ENCODE measurements around the gene NAA35.

The NAA35 gene

GRCh38 chr9:85994191-85994590 lies 53.2 kb downstream of the NAA35 start:
- H3K4me3 Mint-ChIP-seq, result no peak overlapping the region

GRCh38 chr9:85995097-85995496 lies 54.2 kb downstream of the NAA35 start:
- peaks cover 84% of the 10 kb centered on the region for H3K36me3 Mint-ChIP-seq (ENCODE audit: low read depth)
- H3K27ac Mint-ChIP-seq, result no peak overlapping the region
- H3K9me3 Mint-ChIP-seq, result peaks cover 6% of the 10 kb centered on the region
- H3K4me1 Mint-ChIP-seq, result no peaks in the 10 kb centered on the region
- no peak for TF ChIP-seq CTCF (IDR thresholded peaks at IDR 0.05)
- H3K27me3 Mint-ChIP-seq (ENCODE audit: low read depth, poor library complexity), result peaks cover 3% of the 10 kb centered on the region
- no peak for DNase-seq
- H3K4me3 Mint-ChIP-seq, result no peak overlapping the region

More at GRCh38 chr9:85994191-85994590, 53.2 kb downstream of the NAA35 start:
- no peak for TF ChIP-seq CTCF (IDR thresholded peaks at IDR 0.05)
- Mint-ChIP-seq H3K27ac (no peak overlapping the region), H3K27me3 (ENCODE audit: low read depth, poor library complexity) (peaks cover 3% of the 10 kb centered on the region), H3K9me3 (peaks cover 6% of the 10 kb centered on the region), H3K36me3 (ENCODE audit: low read depth) (peaks cover 88% of the 10 kb centered on the region), H3K4me1 (no peaks in the 10 kb centered on the region)
- DNase-seq, result no peak

- Mint-ChIP-seq H3K4me3 (no peak overlapping the region), H3K9me3 (peaks cover 11% of the 10 kb centered on the region), H3K27ac (peak overlapping the region; percentile 62), H3K27me3 (ENCODE audit: low read depth, poor library complexity) (peaks cover 6% of the 10 kb centered on the region), H3K36me3 (ENCODE audit: low read depth) (peaks cover 85% of the 10 kb centered on the region), H3K4me1 (no peaks in the 10 kb centered on the region)
- TF ChIP-seq CTCF (IDR thresholded peaks at IDR 0.05), result no peak
- DNase-seq, result no peak
Measured at GRCh38 chr9:85995599-85995998, 54.7 kb downstream of the NAA35 start.

GRCh38 chr9:86005253-86005775 lies 64.4 kb downstream of the NAA35 start:
- no peak for TF ChIP-seq CTCF (IDR thresholded peaks at IDR 0.05)
- H3K4me1 Mint-ChIP-seq, result no peaks in the 10 kb centered on the region
- H3K27me3 Mint-ChIP-seq (ENCODE audit: low read depth, poor library complexity), result peaks cover 2% of the 10 kb centered on the region
- no peak overlapping the region for H3K4me3 Mint-ChIP-seq
- no peak for DNase-seq
- H3K36me3 Mint-ChIP-seq (ENCODE audit: low read depth), result peaks cover 97% of the 10 kb centered on the region
- H3K9me3 Mint-ChIP-seq, result peaks cover 58% of the 10 kb centered on the region
- H3K27ac Mint-ChIP-seq, result no peak overlapping the region

GRCh38 chr9:86009133-86009532 lies 68.2 kb downstream of the NAA35 start:
- Mint-ChIP-seq H3K4me3 (no peak overlapping the region), H3K27ac (no peak overlapping the region), H3K9me3 (peaks cover 25% of the 10 kb centered on the region), H3K36me3 (ENCODE audit: low read depth) (peaks cover 73% of the 10 kb centered on the region), H3K4me1 (no peaks in the 10 kb centered on the region), H3K27me3 (ENCODE audit: low read depth, poor library complexity) (no peaks in the 10 kb centered on the region)
- TF ChIP-seq CTCF (IDR thresholded peaks at IDR 0.05), result no peak
- DNase-seq, result no peak

GRCh38 chr9:86020731-86021130 lies 79.8 kb downstream of the NAA35 start:
- no peak for DNase-seq
- no peak overlapping the region for H3K27ac Mint-ChIP-seq
- H3K4me1 Mint-ChIP-seq, result peaks cover 11% of the 10 kb centered on the region
- no peak for TF ChIP-seq CTCF (IDR thresholded peaks at IDR 0.05)
- H3K36me3 Mint-ChIP-seq (ENCODE audit: low read depth), result peaks cover 82% of the 10 kb centered on the region
- no peak overlapping the region for H3K4me3 Mint-ChIP-seq
- H3K27me3 Mint-ChIP-seq (ENCODE audit: low read depth, poor library complexity), result no peaks in the 10 kb centered on the region
- H3K9me3 Mint-ChIP-seq, result no peaks in the 10 kb centered on the region
